AG08396 (cell line): ENCODE data around the gene ZC3HAV1L.
A peak's percentile ranks its signal among the peaks of the same experiment; 100 is the strongest.
"Not testable (repeated sequence)": the region's sequence is repeated elsewhere in the genome, so short reads cannot be mapped to it uniquely, and the experiment has no call there.

Source experiments
- DNase-seq: peaks from one replicate; pipeline ENCODE4 v3.0.0; 2012; ENCODE audit warnings: low spot score, mixed read lengths

Gene ZC3HAV1L

DNA sequence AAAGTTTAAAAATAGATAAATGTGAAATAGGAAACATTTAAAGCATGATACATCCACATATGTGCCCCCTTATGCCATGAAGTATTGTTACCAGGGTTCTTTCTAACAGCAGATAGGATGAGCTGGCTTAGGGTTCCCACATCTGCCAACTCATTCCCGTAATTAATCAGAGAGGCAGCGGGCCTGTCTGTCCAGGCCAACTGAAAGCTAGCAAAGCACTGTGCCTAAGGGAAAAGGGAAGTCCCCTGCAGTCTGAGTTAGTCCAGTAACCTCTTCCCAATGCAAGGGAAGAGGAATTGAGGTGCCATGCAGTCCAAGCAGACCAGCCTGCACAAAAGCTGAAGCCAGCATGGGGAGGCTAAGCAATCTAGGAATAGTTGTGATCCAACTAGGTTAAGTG, 18.3 kb upstream of the ZC3HAV1L start:
- no peak for DNase-seq

- no peak for DNase-seq
These were observed 15.8 kb upstream of the ZC3HAV1L start for GRCh38 chr7:139051655-139052054.

DNA sequence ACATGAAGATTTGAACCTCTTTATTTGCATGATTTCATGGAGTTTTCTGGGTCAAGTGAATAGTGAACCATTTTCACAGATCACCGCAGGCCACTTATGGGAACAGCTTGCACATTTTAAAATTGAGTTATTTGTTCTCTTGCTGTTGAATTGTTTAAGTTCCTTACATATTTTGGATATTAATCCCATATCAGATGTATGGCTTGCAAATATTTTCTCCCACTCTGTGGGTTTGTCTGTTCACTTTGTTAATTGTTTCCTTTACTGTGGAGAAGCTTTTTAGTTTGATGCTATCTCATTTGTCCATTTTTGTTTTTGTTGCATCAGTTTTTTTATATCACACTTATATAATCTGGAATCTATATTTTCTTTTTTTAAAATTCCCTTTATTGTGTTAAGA, 14.1 kb upstream of the ZC3HAV1L start:
- DNase-seq = no peak

GRCh38 chr7:139049111-139049510, 13.3 kb upstream of the ZC3HAV1L start:
- DNase-seq = no peak

DNA sequence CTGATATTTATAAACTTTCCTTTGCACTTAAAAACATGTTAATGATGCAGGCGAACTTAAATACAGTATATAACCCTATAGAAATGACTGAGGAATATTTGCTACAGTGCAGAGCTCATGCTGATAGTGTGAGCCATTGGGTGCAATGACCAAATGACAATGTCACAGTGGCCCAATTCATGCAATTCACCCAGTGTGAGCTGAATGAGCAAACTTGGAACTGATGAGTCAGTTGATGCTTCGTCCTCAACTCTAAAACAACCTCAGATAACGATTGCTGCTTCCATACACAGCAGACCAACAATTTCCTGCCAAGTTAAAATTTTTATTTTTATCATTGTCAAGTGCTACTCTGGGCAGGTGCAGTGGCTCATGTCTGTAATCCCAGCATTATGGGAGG, 12.1 kb upstream of the ZC3HAV1L start:
- no peak for DNase-seq

DNA sequence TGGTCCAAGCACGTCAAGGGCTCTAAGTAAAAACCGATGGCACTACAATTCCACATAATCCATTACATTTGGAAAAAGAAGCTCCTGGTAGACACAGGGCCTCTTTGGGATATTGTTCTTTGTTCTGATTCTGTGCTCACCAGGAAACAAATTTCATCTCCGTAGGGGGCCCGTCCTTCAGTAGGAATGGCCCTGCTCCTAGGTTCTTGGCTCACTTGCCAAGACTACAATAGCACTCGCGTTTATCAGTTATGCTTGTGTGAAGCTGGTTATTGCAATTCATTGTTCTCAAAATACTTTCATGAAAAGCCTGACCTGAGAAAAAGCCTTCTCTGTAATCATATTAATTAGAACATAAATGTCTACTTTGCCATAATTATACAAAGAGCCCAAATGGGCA, 10.3 kb upstream of the ZC3HAV1L start:
- no peak for DNase-seq

GRCh38 chr7:139044813-139045794, 9.3 kb upstream of the ZC3HAV1L start:
- DNase-seq = no peak

DNA sequence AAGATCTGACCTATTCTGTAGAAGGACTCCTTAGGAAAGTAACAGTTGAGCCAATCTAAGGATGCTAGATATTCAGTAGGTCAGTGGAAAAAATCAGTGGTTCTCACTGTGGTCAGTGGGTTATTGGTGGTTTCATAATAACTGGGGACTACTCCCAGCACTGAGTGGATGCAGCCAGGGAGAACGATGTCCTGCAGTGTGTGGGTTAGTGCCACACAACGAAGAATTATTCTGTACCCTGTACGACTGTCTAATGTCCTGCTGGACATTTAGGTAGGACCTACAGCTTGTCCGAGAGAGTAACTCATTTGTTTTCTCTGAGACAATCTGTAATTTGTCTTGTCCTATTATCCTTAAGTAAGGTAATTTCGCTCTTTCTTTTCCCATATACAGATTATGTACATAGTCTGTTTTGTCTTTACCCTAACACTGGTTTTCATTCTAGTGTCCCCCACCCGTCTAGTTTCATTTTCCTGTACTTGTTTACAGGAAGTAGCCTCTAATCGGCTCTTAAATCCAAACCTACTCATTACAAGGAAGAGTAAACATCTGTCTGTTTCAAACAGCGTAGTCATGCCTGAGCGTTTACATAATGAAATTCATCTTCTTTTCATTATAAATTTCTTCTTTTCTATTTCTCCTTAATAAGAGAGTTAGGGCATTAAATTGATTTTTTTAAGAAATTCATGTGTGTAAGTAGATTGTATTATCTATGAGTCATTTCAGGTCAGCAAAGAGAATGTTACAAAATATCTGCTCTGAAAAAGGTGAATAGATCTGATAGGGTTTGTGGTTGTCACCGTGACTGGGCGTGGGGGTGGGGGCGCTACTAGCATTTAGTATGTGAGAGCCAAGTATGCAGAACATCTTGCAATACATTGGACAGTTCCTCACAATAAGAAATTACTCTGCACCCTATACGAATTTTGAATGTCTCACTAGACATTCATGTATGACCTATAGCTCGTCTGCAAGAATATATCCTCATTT, 8.3 kb upstream of the ZC3HAV1L start:
- DNase-seq = no peak

DNA sequence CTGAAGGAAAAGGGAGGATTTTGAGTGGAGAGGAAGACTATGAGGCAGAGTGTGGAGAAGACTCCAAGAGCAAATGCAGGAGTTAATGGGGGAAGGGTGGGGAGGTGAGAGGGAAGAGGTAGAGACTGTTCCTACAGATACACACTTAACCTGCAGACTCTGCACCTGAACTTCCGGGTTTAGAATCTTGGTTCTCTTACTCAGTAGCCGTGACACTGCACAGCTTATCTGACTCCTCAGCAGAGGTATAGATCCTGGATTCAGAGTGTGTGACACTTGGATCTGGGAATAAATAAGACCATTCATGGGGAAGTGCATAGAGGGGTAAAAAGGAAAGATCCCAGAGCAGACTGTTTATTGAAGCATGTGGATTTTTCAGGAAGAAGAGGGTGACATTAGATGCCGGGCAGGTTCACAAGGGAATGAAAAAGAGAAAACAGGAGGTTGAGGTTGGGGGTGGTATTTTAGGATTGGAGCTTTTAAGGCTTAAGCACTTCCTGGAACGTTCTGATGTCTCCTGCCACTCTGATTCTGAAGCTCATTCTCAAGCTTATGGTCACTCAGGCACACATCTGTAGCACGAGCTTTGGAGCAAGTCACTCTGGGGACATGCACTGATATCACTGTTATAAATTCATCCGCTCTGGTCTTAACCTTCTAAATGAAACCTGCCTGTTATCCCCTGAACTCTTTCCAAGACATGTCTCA, 5.7 kb upstream of the ZC3HAV1L start:
- no peak for DNase-seq

DNA sequence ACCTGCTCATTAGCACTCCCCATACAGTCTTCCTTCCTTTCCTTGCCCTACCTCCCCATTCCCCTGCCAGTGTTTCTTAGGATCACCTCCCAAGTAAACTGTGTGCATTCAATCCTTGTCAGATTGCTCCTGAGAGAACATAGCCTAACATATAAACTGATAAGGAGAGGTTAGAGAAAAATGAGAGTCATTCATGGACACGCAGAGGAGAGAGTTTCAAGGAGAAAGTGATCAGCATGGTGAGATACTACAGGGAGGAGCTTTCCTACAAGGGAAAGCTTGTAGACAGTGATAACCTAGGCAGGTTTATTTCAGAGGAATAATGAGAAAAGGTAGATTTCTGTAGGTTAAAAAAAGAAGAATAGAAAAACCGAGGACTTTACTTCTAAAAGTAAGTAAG, 2.8 kb upstream of the ZC3HAV1L start:
- no peak for DNase-seq

GRCh38 chr7:139036901-139037300, 1.1 kb upstream of the ZC3HAV1L start:
- no peak for DNase-seq

DNA sequence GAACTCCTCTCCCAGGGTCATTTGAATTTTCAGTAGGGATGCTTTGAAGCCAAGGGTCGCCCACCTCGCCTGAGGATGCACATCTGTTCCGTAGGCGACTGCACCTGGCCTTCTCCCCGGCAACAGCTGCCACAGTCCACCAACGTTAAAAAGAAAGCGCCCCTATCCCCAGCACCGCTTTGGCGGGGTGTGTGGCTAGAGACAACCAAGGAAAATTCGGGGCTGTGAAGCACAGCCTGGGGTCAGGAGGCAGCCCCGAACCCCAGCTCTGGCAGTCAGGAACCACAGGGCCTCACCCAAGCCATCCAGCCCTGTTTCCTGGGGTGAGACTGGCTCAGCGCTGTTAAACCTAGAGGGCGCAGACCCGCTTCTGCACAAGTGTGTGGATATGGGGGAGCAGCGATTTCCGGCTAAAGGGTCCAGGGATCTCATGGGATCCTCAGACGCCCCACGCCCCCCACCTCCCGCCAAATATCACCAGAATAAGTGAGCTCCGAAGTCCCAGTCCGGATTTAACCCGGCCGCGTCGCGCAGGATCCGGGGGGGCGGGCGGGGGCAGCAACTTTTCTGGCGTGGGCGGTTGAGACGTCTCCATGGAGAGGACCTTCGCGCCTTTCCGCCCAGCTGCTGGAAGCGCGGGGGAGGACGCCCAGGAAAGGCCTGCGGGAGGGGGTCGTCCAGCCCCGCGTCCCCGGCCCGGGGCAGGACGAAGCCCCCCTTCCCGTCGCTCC, 822 bp downstream of the ZC3HAV1L start:
- peak; percentile 75 for DNase-seq

DNA sequence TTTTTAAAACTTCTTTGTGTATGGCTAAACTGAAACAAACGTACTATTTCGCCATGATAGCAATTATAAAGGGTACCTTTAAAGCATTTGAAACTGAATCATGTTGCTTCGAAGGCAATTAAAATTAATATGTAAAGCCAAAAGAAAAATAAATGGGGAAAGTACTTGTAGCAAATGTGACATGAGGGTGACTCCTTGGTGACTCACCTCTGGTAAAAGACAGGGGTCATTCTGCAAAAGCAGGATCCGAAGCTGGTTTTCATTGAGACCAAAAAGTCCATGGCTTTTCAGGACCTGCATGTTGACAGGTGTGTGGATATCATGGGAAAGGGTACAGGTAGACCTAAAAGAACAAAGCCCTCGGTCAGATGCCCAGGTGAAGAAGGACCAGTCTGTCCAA, 1.5 kb downstream of the ZC3HAV1L start:
- peak; percentile 47 for DNase-seq

DNA sequence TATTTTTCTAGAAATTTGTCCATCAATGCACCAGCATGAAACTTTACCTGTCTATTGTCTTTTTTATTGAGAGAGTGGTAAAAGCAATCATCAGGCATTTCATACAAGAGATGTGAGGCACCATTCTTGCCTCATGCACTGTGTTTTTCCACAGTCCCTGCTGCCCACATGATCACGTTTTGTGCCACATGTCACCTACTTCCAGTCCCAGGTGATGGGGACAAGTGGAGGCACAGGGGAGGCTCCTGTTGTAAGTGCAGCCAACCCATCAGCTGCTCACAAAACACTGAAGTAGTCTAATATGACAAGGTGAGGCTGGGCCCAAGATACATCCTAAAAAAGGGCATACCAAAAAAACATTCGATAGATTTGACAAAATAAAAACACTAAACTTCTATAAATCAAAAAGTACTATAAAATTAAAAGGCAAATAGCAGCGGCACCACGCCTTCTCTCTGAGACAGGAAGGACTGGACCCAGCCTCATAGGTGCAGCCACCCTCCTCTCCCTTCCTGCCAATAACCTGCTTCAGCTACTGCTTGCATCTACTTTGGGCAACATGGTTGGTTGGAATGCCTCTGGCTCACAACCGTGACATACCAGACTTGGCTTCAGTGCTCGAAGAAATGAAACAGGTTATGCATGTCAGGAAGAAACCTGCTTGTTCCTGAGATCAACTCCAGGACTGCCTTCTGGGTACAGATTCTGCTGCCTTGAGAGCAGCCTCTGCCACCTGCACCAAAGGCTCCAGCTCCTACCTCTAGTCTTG, 2.3 kb downstream of the ZC3HAV1L start:
- no peak for DNase-seq

- DNase-seq = no peak
These were observed 3.4 kb downstream of the ZC3HAV1L start for GRCh38 chr7:139032473-139032872.

DNA sequence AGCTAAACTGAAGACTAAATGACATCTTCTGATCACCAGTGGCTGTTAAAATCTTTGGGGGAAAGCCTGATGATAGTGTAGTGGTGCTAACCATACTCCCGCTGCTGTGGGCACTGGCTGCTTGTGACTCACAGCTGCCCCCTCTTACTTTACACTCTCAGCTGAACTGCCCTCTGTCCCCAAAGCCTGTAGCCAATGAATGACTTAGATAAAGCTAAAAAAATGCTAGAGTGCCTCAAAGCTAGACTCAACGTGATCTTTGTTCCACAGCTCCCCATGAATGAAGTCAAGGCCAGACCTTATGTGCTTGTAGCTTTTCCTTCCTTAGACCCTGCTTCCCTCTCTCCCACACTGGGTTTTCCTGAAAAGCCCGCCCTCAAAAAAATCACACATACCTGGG, 6.5 kb downstream of the ZC3HAV1L start:
- DNase-seq = no peak

GRCh38 chr7:139026551-139026950, 9.3 kb downstream of the ZC3HAV1L start:
- DNase-seq = no peak

DNA sequence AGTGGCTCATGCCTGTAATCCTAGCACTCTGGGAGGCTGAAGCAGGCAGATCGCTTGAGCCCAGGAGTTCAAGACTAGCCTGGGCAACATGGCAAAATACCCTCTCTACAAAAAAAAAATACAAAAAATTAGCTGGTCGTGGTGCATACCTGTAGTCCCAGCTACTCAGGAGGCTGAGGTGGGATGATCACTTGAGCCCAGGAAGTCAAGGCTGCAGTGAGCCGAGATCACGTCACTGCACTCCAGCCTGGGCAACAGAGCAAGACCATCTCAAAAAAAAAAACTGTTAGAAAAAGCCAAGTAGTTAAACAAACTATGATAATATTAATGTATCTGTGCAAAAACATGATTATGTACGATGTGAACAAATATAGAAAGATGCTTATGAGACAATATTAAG, 10.0 kb downstream of the ZC3HAV1L start:
- not testable (repeated sequence) for DNase-seq

GRCh38 chr7:139023076-139023475, 12.8 kb downstream of the ZC3HAV1L start:
- DNase-seq = no peak

DNA sequence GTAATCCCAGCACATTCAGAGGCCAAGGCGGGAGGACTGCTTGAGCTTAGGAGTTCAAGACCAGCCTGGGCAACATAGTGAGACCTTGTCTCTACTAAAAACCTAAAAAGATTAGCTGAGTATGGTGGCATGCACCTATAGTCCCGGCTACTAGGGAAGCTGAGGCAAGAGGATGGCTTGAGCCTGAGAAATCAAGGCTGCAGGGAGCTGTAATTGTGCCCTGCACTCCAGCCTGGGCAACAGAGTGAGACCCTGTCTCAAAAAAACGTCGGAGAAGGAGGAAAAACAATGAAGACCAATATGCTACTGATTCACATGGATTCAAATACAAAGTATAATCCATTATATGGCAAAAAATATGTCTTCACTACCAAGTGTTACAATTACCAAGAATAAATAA, 13.6 kb downstream of the ZC3HAV1L start:
- no peak for DNase-seq

DNA sequence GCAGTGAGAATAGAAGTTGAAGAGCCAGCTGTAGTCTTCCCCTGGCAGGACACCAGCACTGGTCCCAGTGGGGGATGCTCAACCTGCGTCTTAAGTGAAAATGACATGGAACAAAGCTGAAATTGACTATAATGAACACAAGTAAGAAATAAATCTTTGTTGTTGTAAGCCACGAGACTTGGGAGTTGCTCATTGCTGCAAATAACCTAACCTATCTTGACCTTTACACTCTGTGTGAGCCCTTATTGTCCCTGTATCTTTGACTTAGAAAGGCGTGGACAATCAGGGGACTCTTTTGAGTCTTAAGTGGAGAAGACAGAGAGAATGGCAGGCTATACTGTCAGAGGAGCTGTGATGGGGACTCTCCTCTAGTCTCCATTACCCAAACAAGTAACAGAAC, 16.9 kb downstream of the ZC3HAV1L start:
- DNase-seq = no peak
